NCI-H2227 treated with DMSO at 0.1 percent for 48 hours (cell line): ENCODE data around the gene HLA-C.
"Not testable (repeated sequence)": the region's sequence is repeated elsewhere in the genome, so short reads cannot be mapped to it uniquely, and the experiment has no call there.

Source experiments
- DNase-seq: peaks from one replicate; lab custom pipeline; 2025; lab: John Stamatoyannopoulos, UW

Gene HLA-C

GRCh38 chr6:31271641-31272357 lies at the start of gene HLA-C:
TSS of gene HLA-C (minus strand) at chr6:31272092. CDS start at chr6:31272071, 21 bp downstream.
- peak; percentile 76 for DNase-seq

- no peak for DNase-seq
Measured at GRCh38 chr6:31321005-31321707, 49.3 kb upstream of the HLA-C start.

- no peak for DNase-seq
Measured at GRCh38 chr6:31317036-31317435, 45.1 kb upstream of the HLA-C start.

GRCh38 chr6:31309641-31310040 lies 37.7 kb upstream of the HLA-C start:
- DNase-seq, result no peak

- DNase-seq, result no peak
Measured at GRCh38 chr6:31308845-31309175, 36.9 kb upstream of the HLA-C start.

- no peak for DNase-seq
Measured at GRCh38 chr6:31308050-31308844, 36.4 kb upstream of the HLA-C start.

- no peak for DNase-seq
Measured at GRCh38 chr6:31307669-31308049, 35.8 kb upstream of the HLA-C start.

- no peak for DNase-seq
Measured at GRCh38 chr6:31305703-31306219, 33.9 kb upstream of the HLA-C start.

- DNase-seq, result no peak
Measured at GRCh38 chr6:31304683-31305082, 32.8 kb upstream of the HLA-C start.

- DNase-seq, result no peak
Measured at GRCh38 chr6:31300797-31301196, 28.9 kb upstream of the HLA-C start.

- no peak for DNase-seq
Measured at GRCh38 chr6:31299947-31300346, 28.1 kb upstream of the HLA-C start.

- DNase-seq, result no peak
Measured at GRCh38 chr6:31299511-31299910, 27.6 kb upstream of the HLA-C start.

- no peak for DNase-seq
Measured at GRCh38 chr6:31294056-31294455, 22.2 kb upstream of the HLA-C start.

- DNase-seq, result no peak
Measured at GRCh38 chr6:31293343-31293742, 21.5 kb upstream of the HLA-C start.

GRCh38 chr6:31289788-31290187 lies 17.9 kb upstream of the HLA-C start:
- no peak for DNase-seq

GRCh38 chr6:31287619-31288018 lies 15.7 kb upstream of the HLA-C start:
- DNase-seq, result no peak

GRCh38 chr6:31285982-31286381 lies 14.1 kb upstream of the HLA-C start:
- no peak for DNase-seq

- DNase-seq, result no peak
Measured at GRCh38 chr6:31285486-31285885, 13.6 kb upstream of the HLA-C start.

- DNase-seq, result not testable (repeated sequence)
Measured at GRCh38 chr6:31279647-31280046, 7.8 kb upstream of the HLA-C start.

GRCh38 chr6:31272836-31273626 lies 1.1 kb upstream of the HLA-C start:
- DNase-seq, result no peak

- DNase-seq, result no peak
Measured at GRCh38 chr6:31272436-31272835, 544 bp upstream of the HLA-C start.
